T-helper 2 cell treated with Interferon-gamma antibody and Interleukin-4, amounts not matched to agents 5 μg/mL and 100 μg/mL, for 36 hours (primary cell): ENCODE results near the gene SYNJ2.

ENCODE experiments used
- DNase-seq: peaks from one replicate; pipeline ENCODE4 v3.0.0; 2021; ENCODE audit warnings: low spot score
- H3K27ac Mint-ChIP-seq: one replicate; pipeline ENCODE4 v1.8.0; 2021; ENCODE audit warnings: mild to moderate bottlenecking, mixed read lengths
- H3K27me3 Mint-ChIP-seq: one replicate; pipeline ENCODE4 v1.8.0; 2021; ENCODE audit warnings: low read depth, mixed read lengths
- H3K36me3 Mint-ChIP-seq: one replicate; pipeline ENCODE4 v1.8.0; 2021; ENCODE audit warnings: low read depth, mixed read lengths
- H3K4me1 Mint-ChIP-seq: one replicate; pipeline ENCODE4 v1.8.0; 2021; ENCODE audit warnings: low read depth, mixed read lengths
- H3K4me3 Mint-ChIP-seq: one replicate; pipeline ENCODE4 v1.8.0; 2022; ENCODE audit warnings: mild to moderate bottlenecking, moderate library complexity, mixed read lengths
- H3K9me3 Mint-ChIP-seq: one replicate; pipeline ENCODE4 v1.8.0; 2021; ENCODE audit warnings: mixed read lengths

Gene SYNJ2

GRCh38 chr6:158015188-158015506 lies 33.5 kb downstream of the SYNJ2 start:
- peaks cover 38% of the 10 kb centered on the region for H3K4me1 Mint-ChIP-seq
- no peaks in the 10 kb centered on the region for H3K9me3 Mint-ChIP-seq
- no peak overlapping the region for H3K4me3 Mint-ChIP-seq
- no peak for DNase-seq
- no peaks in the 10 kb centered on the region for H3K27me3 Mint-ChIP-seq
- no peak overlapping the region for H3K27ac Mint-ChIP-seq
- peaks cover 8% of the 10 kb centered on the region for H3K36me3 Mint-ChIP-seq

GRCh38 chr6:158016571-158017383 lies 35.1 kb downstream of the SYNJ2 start:
- no peak overlapping the region for H3K4me3 Mint-ChIP-seq

GRCh38 chr6:158017621-158018040 lies 36.0 kb downstream of the SYNJ2 start:
- no peak for DNase-seq
- Mint-ChIP-seq H3K4me3 (no peak overlapping the region), H3K27ac (no peak overlapping the region), H3K27me3 (no peaks in the 10 kb centered on the region), H3K36me3 (peaks cover 12% of the 10 kb centered on the region), H3K4me1 (peaks cover 19% of the 10 kb centered on the region), H3K9me3 (no peaks in the 10 kb centered on the region)

More at GRCh38 chr6:158016571-158017383, 35.1 kb downstream of the SYNJ2 start:
- DNase-seq = no peak
- Mint-ChIP-seq H3K36me3 (peaks cover 12% of the 10 kb centered on the region), H3K4me1 (peaks cover 24% of the 10 kb centered on the region), H3K27ac (no peak overlapping the region), H3K27me3 (no peaks in the 10 kb centered on the region), H3K9me3 (no peaks in the 10 kb centered on the region)

GRCh38 chr6:158018041-158018771 lies 36.5 kb downstream of the SYNJ2 start:
- no peak overlapping the region for H3K4me3 Mint-ChIP-seq
- H3K27me3 Mint-ChIP-seq = no peaks in the 10 kb centered on the region
- no peak overlapping the region for H3K27ac Mint-ChIP-seq
- no peaks in the 10 kb centered on the region for H3K9me3 Mint-ChIP-seq
- H3K4me1 Mint-ChIP-seq = peaks cover 19% of the 10 kb centered on the region
- peaks cover 12% of the 10 kb centered on the region for H3K36me3 Mint-ChIP-seq
- no peak for DNase-seq

GRCh38 chr6:158018851-158019361 lies 37.2 kb downstream of the SYNJ2 start:
- no peak for DNase-seq
- no peak overlapping the region for H3K27ac Mint-ChIP-seq
- H3K4me3 Mint-ChIP-seq = no peak overlapping the region
- H3K4me1 Mint-ChIP-seq = peaks cover 13% of the 10 kb centered on the region
- no peaks in the 10 kb centered on the region for H3K9me3 Mint-ChIP-seq
- H3K36me3 Mint-ChIP-seq = peaks cover 7% of the 10 kb centered on the region
- no peaks in the 10 kb centered on the region for H3K27me3 Mint-ChIP-seq

GRCh38 chr6:158019416-158019815 lies 37.8 kb downstream of the SYNJ2 start:
- Mint-ChIP-seq H3K4me1 (peaks cover 10% of the 10 kb centered on the region), H3K27me3 (no peaks in the 10 kb centered on the region), H3K4me3 (no peak overlapping the region), H3K36me3 (peaks cover 7% of the 10 kb centered on the region), H3K27ac (no peak overlapping the region), H3K9me3 (no peaks in the 10 kb centered on the region)
- DNase-seq = no peak

GRCh38 chr6:158020272-158020711 lies 38.6 kb downstream of the SYNJ2 start:
- Mint-ChIP-seq H3K4me1 (peaks cover 2% of the 10 kb centered on the region), H3K36me3 (peaks cover 7% of the 10 kb centered on the region), H3K9me3 (no peaks in the 10 kb centered on the region), H3K27me3 (no peaks in the 10 kb centered on the region), H3K4me3 (no peak overlapping the region), H3K27ac (no peak overlapping the region)
- DNase-seq = no peak

- Mint-ChIP-seq H3K27me3 (no peaks in the 10 kb centered on the region), H3K36me3 (peaks cover 7% of the 10 kb centered on the region), H3K27ac (no peak overlapping the region), H3K4me1 (peaks cover 1% of the 10 kb centered on the region), H3K9me3 (no peaks in the 10 kb centered on the region), H3K4me3 (no peak overlapping the region)
- no peak for DNase-seq
Measured at GRCh38 chr6:158020811-158021210, 39.1 kb downstream of the SYNJ2 start.

- Mint-ChIP-seq H3K9me3 (no peaks in the 10 kb centered on the region), H3K4me1 (peaks cover 6% of the 10 kb centered on the region), H3K27ac (no peak overlapping the region)
Measured at GRCh38 chr6:158021376-158021775, 39.7 kb downstream of the SYNJ2 start.

GRCh38 chr6:158021814-158022748 lies 40.4 kb downstream of the SYNJ2 start:
- DNase-seq = no peak
- no peak overlapping the region for H3K27ac Mint-ChIP-seq
- no peak overlapping the region for H3K4me3 Mint-ChIP-seq
- H3K27me3 Mint-ChIP-seq = no peaks in the 10 kb centered on the region
- H3K36me3 Mint-ChIP-seq = peaks cover 7% of the 10 kb centered on the region
- no peaks in the 10 kb centered on the region for H3K9me3 Mint-ChIP-seq
- H3K4me1 Mint-ChIP-seq = peaks cover 13% of the 10 kb centered on the region

More at GRCh38 chr6:158021376-158021775, 39.7 kb downstream of the SYNJ2 start:
- H3K36me3 Mint-ChIP-seq = peaks cover 7% of the 10 kb centered on the region
- H3K27me3 Mint-ChIP-seq = no peaks in the 10 kb centered on the region
- DNase-seq = no peak
- H3K4me3 Mint-ChIP-seq = no peak overlapping the region

GRCh38 chr6:158022749-158023596 lies 41.3 kb downstream of the SYNJ2 start:
- no peak overlapping the region for H3K27ac Mint-ChIP-seq
- no peaks in the 10 kb centered on the region for H3K27me3 Mint-ChIP-seq
- DNase-seq = no peak
- no peak overlapping the region for H3K4me3 Mint-ChIP-seq
- H3K36me3 Mint-ChIP-seq = peaks cover 14% of the 10 kb centered on the region
- H3K4me1 Mint-ChIP-seq = peaks cover 14% of the 10 kb centered on the region
- H3K9me3 Mint-ChIP-seq = no peaks in the 10 kb centered on the region

GRCh38 chr6:158023597-158023939 lies 41.9 kb downstream of the SYNJ2 start:
- Mint-ChIP-seq H3K27ac (no peak overlapping the region), H3K9me3 (no peaks in the 10 kb centered on the region), H3K4me1 (peaks cover 16% of the 10 kb centered on the region), H3K4me3 (no peak overlapping the region), H3K27me3 (no peaks in the 10 kb centered on the region), H3K36me3 (peaks cover 16% of the 10 kb centered on the region)
- no peak for DNase-seq
